ENCODE data around the gene IL17RA. TPM values are rescaled to one million over a fixed set of nuclear protein-coding genes. Genes with fewer than 3 reads are reported as not detected.

IL17RA gene
- total and polyA plus RNA-seq, 4 donors, result 3.1 to 9.0 (median 4.4) TPM

DNA sequence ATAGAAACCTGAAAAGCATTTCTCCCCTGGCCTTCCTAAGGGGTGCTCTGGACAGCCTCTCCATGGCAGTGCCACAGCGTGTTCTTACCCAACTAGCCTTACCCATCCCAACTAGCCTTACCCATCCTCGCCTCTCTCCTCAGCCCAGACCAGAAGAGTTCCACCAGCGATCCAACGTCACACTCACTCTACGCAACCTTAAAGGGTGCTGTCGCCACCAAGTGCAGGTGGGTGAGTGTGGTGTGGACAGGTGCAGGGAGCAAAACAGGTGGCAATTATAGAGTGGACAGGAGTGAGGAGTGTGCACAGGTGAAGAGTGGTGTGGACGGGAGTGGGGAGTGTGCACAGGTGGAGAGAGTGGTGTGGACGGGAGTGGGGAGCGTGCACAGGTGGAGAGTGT, 18.6 kb downstream of the IL17RA start:
- Histone ChIP-seq H3K27ac (ENCODE audit: low read depth in 1 of 2, low read length in 2 of 2) (no peak overlapping the region), H3K9me3 (ENCODE audit: control insufficient read depth in 4 of 4, low read length in 3 of 4) (no peaks in the 10 kb centered on the region), H3K9ac (ENCODE audit: low read depth in 1 of 2, low read length in 2 of 2) (no peak overlapping the region), H3K4me3 (ENCODE audit: low read depth in 1 of 3, low read length in 3 of 3) (no peak overlapping the region), H3K27me3 (ENCODE audit: control insufficient read depth in 4 of 4, insufficient read depth in 4 of 4, low read length in 3 of 4) (no peaks in the 10 kb centered on the region), H3K36me3 (ENCODE audit: control insufficient read depth in 4 of 4, insufficient read depth in 3 of 4, low read depth in 1 of 4, low read length in 3 of 4) (peaks cover 21 to 85% (median 51%) of the 10 kb centered on the region in 4 donors), H3K4me1 (ENCODE audit: control insufficient read depth in 4 of 4, insufficient read depth in 4 of 4, low read length in 3 of 4) (peaks cover 0 to 4% (median 0%) of the 10 kb centered on the region in 4 donors)
- DNase-seq (ENCODE audit: low spot score), result no peak
- 95% methylated on average over 9 of the region's 9 CpGs for WGBS
- no peak for TF ChIP-seq SP1 (IDR thresholded peaks at IDR 0.05)
- no peak for TF ChIP-seq MAX (IDR thresholded peaks at IDR 0.05)
- no peak for TF ChIP-seq TAF1 (conservative IDR thresholded peaks at IDR 0.05)
- TF ChIP-seq HNF4G (IDR thresholded peaks at IDR 0.05), result no peak
- TF ChIP-seq GABPA (IDR thresholded peaks at IDR 0.05 in 1 of 2, conservative IDR thresholded peaks at IDR 0.05 in 1 of 2), result no peak
- TF ChIP-seq FOXA2 (IDR thresholded peaks at IDR 0.05), result no peak
- TF ChIP-seq CTCF (IDR thresholded peaks at IDR 0.05; ENCODE audit: low read depth, low read length, missing input control), result no peak

- DNase-seq (ENCODE audit: low spot score), result no peak
- no peaks in the 10 kb centered on the region for H3K27me3 ChIP-seq (ENCODE audit: control insufficient read depth in 4 of 4, insufficient read depth in 4 of 4, low read length in 3 of 4)
- H3K4me1 ChIP-seq (ENCODE audit: control insufficient read depth in 4 of 4, insufficient read depth in 4 of 4, low read length in 3 of 4), result peaks cover 0 to 4% (median 0%) of the 10 kb centered on the region in 4 donors
- H3K4me3 ChIP-seq (ENCODE audit: low read depth in 1 of 3, low read length in 3 of 3), result no peak overlapping the region
- H3K36me3 ChIP-seq (ENCODE audit: control insufficient read depth in 4 of 4, insufficient read depth in 3 of 4, low read depth in 1 of 4, low read length in 3 of 4), result peaks cover 27 to 85% (median 46%) of the 10 kb centered on the region in 4 donors
- H3K27ac ChIP-seq (ENCODE audit: low read depth in 1 of 2, low read length in 2 of 2), result no peak overlapping the region
- H3K9me3 ChIP-seq (ENCODE audit: control insufficient read depth in 4 of 4, low read length in 3 of 4), result no peaks in the 10 kb centered on the region
- no peak for TF ChIP-seq RAD21 (IDR thresholded peaks at IDR 0.05)
- TF ChIP-seq, protein P1, sequence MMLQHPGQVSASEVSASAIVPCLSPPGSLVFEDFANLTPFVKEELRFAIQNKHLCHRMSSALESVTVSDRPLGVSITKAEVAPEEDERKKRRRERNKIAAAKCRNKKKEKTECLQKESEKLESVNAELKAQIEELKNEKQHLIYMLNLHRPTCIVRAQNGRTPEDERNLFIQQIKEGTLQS (IDR thresholded peaks at IDR 0.05), result no peak
- no peak for TF ChIP-seq SP1 (IDR thresholded peaks at IDR 0.05)
- TF ChIP-seq YY1 (IDR thresholded peaks at IDR 0.05), result no peak
- TF ChIP-seq HNF4A (conservative IDR thresholded peaks at IDR 0.05), result no peak
- no peak for TF ChIP-seq RXRA (IDR thresholded peaks at IDR 0.05)
- TF ChIP-seq MAX (IDR thresholded peaks at IDR 0.05), result no peak
- no peak for TF ChIP-seq JUND (IDR thresholded peaks at IDR 0.05)
- 88% methylated on average over 14 of the region's 14 CpGs for WGBS
- H3K9ac ChIP-seq (ENCODE audit: low read depth in 1 of 2, low read length in 2 of 2), result no peak overlapping the region
Measured at GRCh38 chr22:17104336-17104935, 19.6 kb downstream of the IL17RA start.

DNA sequence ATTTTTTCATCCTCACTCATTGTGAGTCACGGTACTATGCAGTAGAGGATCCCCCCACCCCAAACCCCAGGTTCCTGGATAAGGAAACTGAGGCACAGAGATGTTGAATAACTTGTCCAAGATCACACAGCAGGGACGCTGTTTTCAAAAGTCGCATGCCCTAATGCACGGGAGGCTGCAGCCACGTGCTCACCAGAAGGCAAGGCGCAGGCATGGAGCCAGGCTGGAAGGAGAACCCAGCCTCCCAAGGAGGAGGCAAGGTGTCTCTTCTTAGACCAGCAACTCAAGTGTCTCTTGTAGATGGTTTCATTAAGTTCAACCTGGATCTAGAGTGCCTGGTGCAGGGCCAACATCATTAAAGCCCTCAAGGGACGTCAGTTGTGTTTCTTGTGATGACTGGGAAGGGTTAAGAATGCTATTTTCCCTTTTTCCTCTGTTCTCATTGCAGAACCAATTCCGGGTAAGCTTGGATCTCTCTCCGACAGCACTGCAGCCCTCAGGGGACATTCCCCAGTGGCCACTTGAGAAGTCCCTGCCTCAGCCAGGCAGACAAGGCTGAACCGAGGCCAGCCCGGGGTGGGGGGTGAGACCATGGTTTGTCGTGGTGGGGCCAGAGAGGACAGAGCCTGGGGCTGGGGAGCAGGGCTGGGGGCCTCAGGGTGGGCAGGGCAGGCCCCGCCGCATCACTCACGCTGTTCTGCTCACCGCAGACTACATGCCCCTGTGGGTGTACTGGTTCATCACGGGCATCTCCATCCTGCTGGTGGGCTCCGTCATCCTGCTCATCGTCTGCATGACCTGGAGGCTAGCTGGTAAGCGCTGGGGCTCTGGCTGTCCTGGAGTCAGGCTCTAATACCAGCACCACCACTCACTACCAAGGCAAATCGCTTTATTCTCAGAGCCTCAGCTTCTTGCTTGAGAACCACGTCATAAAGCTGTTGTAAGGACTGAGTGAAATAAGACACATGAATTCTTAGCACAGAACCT, 20.6 kb downstream of the IL17RA start:
- Histone ChIP-seq H3K27me3 (ENCODE audit: control insufficient read depth in 4 of 4, insufficient read depth in 4 of 4, low read length in 3 of 4) (no peaks in the 10 kb centered on the region), H3K27ac (ENCODE audit: low read depth in 1 of 2, low read length in 2 of 2) (no peak overlapping the region), H3K9ac (ENCODE audit: low read depth in 1 of 2, low read length in 2 of 2) (no peak overlapping the region), H3K4me1 (ENCODE audit: control insufficient read depth in 4 of 4, insufficient read depth in 4 of 4, low read length in 3 of 4) (peaks cover 0 to 4% (median 0%) of the 10 kb centered on the region in 4 donors), H3K9me3 (ENCODE audit: control insufficient read depth in 4 of 4, low read length in 3 of 4) (no peaks in the 10 kb centered on the region), H3K36me3 (ENCODE audit: control insufficient read depth in 4 of 4, insufficient read depth in 3 of 4, low read depth in 1 of 4, low read length in 3 of 4) (peaks cover 20 to 81% (median 41%) of the 10 kb centered on the region in 4 donors), H3K4me3 (ENCODE audit: low read depth in 1 of 3, low read length in 3 of 3) (no peak overlapping the region)
- TF ChIP-seq YY1 (IDR thresholded peaks at IDR 0.05), result no peak
- TF ChIP-seq HNF4G (IDR thresholded peaks at IDR 0.05), result no peak
- no peak for DNase-seq (ENCODE audit: low spot score)
- 93% methylated on average over 22 of the region's 22 CpGs for WGBS
